Right atrium auricular region (tissue), 2 donors: ENCODE data around the gene VAMP5. TPM values are rescaled to one million over a fixed set of nuclear protein-coding genes. Genes with fewer than 3 reads are reported as not detected.

ENCODE experiments used
- DNase-seq: peaks from one replicate; pipeline ENCODE4 v3.0.0-alpha.2; 2019; ENCODE audit warnings: low spot score
- H3K27ac ChIP-seq, 2 donors: fragments of 200-600 bp; sonication (generic); 1 replicate in 1 of 2; 2 replicates in 1 of 2; pipeline ENCODE4 v1.5.1; 2016 to 2019
- H3K27me3 ChIP-seq, 2 donors: fragments of 200-600 bp; sonication (generic); one replicate each; pipeline versions ENCODE4 v1.5.1 to v1.6.0; 2017 to 2019
- H3K36me3 ChIP-seq: fragments of 200-600 bp; sonication (generic); one replicate; pipeline ENCODE4 v1.5.1; 2016
- H3K4me1 ChIP-seq, 2 donors: fragments of 200-600 bp; sonication (generic); one replicate each; pipeline versions ENCODE4 v1.5.1 to v1.6.0; 2017 to 2019
- H3K4me3 ChIP-seq, 2 donors: fragments of 200-600 bp; sonication (generic); 1 replicate in 1 of 2; 2 replicates in 1 of 2; pipeline ENCODE4 v1.5.1; 2017 to 2019; ENCODE audit warnings: mild to moderate bottlenecking in 1 of 2, moderate library complexity in 1 of 2
- H3K9me3 ChIP-seq, 2 donors: fragments of 200-600 bp; sonication (generic); one replicate each; pipeline ENCODE4 v1.5.1; 2019
- total RNA-seq, 2 donors: library from RNA; depleted of rRNA; stranded (reverse); fragments of >200 nt; gene quantifications; one replicate each; pipeline ENCODE4 v1.1.0, GENCODE V29; 2016
- TF ChIP-seq, protein P1 (sequence below), 2 donors: fragments of 200-600 bp; sonication (generic); IDR thresholded peaks; one replicate each; pipeline ENCODE4 v1.5.1; 2019; ENCODE audit warnings: antibody characterized with exemption in 2 of 2

Gene VAMP5
- total RNA-seq, 2 donors from 2014 or later = 37.2 to 61.7 TPM

DNA sequence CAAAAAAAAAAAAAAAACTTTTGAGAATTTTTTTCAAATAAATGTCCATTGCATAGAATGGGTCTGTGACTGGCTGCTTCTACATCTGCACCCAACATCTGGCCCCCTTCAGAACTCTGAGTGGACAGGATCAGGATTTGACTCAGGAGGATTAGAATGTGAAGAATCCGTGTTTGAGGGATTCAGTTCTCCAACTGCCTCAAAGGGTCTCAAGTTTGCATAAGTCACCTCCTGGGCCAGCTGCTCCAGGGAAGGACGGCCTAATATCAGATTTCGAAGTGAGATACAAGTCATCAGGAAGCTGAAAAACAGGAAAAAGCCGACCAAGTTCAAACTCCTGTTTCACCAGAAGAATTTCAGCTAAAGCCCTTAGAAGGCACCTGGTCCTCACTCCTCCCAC is 34.4 kb upstream of the VAMP5 start:
- TF ChIP-seq, protein P1, sequence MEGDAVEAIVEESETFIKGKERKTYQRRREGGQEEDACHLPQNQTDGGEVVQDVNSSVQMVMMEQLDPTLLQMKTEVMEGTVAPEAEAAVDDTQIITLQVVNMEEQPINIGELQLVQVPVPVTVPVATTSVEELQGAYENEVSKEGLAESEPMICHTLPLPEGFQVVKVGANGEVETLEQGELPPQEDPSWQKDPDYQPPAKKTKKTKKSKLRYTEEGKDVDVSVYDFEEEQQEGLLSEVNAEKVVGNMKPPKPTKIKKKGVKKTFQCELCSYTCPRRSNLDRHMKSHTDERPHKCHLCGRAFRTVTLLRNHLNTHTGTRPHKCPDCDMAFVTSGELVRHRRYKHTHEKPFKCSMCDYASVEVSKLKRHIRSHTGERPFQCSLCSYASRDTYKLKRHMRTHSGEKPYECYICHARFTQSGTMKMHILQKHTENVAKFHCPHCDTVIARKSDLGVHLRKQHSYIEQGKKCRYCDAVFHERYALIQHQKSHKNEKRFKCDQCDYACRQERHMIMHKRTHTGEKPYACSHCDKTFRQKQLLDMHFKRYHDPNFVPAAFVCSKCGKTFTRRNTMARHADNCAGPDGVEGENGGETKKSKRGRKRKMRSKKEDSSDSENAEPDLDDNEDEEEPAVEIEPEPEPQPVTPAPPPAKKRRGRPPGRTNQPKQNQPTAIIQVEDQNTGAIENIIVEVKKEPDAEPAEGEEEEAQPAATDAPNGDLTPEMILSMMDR (IDR thresholded peaks at IDR 0.05) = no peak
- Histone ChIP-seq H3K4me1 (no peaks in the 10 kb centered on the region), H3K9me3 (no peaks in the 10 kb centered on the region), H3K36me3 (peaks cover 73% of the 10 kb centered on the region), H3K27ac (no peak overlapping the region), H3K27me3 (no peaks in the 10 kb centered on the region), H3K4me3 (no peak overlapping the region)
- no peak for DNase-seq

DNA sequence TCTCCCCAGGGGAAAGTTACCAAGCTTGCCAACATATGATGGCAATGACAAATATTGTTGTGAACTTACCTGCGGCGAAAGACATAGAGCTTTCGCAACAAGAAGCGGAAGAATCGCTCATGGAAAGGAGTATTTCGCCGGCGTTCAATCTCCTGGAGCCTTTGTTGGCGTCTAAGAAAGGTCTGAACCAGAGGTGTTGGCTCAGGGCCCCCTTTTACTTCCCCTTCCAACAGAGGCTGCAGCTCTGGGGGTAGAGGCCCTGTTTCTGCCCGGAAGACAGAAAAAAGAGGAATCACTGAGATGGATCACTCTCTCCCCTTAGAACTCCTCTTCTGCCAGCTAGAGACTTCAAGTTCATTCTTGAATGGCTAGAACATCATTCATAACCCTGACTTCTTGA is 33.7 kb upstream of the VAMP5 start:
- Histone ChIP-seq H3K27me3 (no peaks in the 10 kb centered on the region), H3K4me3 (no peak overlapping the region), H3K9me3 (no peaks in the 10 kb centered on the region), H3K4me1 (no peaks in the 10 kb centered on the region), H3K27ac (no peak overlapping the region), H3K36me3 (peaks cover 73% of the 10 kb centered on the region)
- no peak for DNase-seq
- TF ChIP-seq, protein P1 (IDR thresholded peaks at IDR 0.05) = no peak

DNA sequence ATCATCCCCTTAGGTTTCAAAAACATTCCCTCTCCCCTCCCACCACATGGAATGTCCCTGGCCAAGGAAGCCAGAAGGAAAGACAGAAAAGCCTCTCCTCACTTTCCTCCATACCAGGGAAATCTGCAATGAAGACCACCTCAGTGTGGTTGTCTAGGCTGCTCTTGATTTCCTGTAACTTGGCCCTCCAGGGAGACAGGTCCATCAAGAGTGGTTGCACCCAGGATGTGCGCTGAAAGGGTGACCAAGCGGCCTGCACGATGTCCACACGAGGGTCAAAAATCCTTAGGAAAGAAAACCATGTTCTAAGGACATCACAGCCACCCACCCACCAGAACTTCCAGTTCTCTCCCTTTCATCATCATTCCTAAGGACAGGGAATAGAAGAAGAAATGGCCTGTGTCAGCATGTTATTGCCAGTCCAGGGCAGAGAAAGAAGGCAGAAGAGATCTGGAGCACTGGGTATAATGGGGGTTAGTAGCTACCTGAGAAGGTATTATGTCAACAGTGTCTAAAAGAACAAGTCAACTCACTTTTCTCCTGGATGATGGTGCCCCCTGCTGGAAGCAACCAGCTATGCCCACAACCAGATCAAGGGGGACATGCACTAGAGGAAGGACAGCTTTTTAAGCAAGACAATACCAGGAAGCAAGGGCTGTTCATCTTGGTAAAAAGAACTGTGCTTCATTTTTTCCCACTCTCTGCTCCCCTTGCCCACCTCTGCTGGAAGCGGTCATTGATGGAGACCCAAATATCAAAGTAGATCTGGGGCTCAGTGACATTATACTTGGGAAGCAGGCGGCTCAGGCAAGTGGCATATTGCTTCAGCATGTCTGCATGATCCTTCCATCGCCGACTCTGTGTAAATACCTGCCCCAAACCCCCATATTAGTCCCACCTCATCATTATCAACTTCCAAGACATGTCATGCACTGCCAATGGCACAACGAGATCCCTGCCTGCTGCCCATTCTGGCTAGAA is 32.2 kb upstream of the VAMP5 start:
- Histone ChIP-seq H3K27ac (no peak overlapping the region), H3K36me3 (peaks cover 65% of the 10 kb centered on the region), H3K27me3 (no peaks in the 10 kb centered on the region), H3K4me1 (no peaks in the 10 kb centered on the region), H3K4me3 (no peak overlapping the region), H3K9me3 (no peaks in the 10 kb centered on the region)
- DNase-seq = peak; percentile 89
- TF ChIP-seq, protein P1 (IDR thresholded peaks at IDR 0.05) = peak; percentile 70 to 91

DNA sequence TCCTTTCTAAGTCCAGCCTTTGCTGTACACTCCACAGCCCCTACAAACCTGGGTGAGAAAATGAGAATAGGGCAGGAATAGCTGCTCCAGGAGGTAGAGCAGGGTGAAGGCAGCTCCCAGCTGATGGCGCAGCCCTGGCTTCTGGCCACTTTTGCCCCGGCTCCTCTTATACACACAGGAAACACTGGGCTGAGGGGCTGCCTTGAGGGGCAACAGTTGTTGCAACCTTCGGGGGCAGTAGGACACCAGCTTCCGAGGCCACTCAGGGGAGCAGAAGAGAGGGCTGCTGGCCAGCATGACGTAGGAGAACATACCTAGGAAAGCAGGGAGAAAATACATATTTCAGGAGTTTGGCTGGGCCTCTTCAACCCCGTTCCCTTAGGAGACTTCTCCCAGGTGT is 31.0 kb upstream of the VAMP5 start:
- Histone ChIP-seq H3K27ac (no peak overlapping the region), H3K9me3 (no peaks in the 10 kb centered on the region), H3K4me3 (no peak overlapping the region), H3K36me3 (peaks cover 60% of the 10 kb centered on the region), H3K4me1 (no peaks in the 10 kb centered on the region), H3K27me3 (no peaks in the 10 kb centered on the region)
- DNase-seq = no peak
- TF ChIP-seq, protein P1 (IDR thresholded peaks at IDR 0.05) = no peak

DNA sequence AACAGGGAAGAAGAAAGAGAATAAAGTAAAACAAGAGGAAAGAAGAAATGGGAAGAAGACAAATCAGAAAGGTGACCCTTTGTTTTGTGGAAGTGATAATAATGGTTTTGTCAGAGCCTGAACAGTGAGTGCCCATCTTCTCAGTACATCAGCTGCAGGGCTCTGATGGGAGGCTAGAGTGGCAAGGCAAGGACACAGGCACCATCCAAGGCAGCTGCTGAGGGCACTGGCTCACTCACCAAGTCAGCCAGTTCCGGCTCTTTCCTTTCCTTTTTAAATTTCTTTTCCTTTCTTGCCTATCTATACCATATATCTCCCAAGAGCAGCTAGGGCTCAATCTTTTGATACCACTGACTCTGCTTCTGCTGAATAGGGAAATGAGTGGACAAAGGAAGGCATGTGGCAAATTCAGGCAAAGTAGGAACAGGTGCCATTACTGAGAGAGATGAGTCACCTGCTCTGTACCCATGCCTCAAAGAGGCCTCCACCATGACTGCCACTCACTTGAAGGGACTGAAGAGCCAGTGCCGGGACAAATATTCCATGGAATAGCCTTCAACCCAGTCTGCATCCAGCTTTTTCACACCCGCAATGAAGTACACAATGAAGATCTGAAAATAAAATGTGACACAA is 29.1 kb upstream of the VAMP5 start:
- DNase-seq = no peak
- Histone ChIP-seq H3K9me3 (no peaks in the 10 kb centered on the region), H3K4me3 (no peak overlapping the region), H3K4me1 (peaks cover 0 to 4% of the 10 kb centered on the region in 2 donors), H3K36me3 (peaks cover 52% of the 10 kb centered on the region), H3K27me3 (no peaks in the 10 kb centered on the region), H3K27ac (no peak overlapping the region)
- TF ChIP-seq, protein P1 (IDR thresholded peaks at IDR 0.05) = no peak
